ENCODE data around the gene NPY4R.
"Not testable (repeated sequence)": the region's sequence is repeated elsewhere in the genome, so short reads cannot be mapped to it uniquely, and the experiment has no call there.

DNA sequence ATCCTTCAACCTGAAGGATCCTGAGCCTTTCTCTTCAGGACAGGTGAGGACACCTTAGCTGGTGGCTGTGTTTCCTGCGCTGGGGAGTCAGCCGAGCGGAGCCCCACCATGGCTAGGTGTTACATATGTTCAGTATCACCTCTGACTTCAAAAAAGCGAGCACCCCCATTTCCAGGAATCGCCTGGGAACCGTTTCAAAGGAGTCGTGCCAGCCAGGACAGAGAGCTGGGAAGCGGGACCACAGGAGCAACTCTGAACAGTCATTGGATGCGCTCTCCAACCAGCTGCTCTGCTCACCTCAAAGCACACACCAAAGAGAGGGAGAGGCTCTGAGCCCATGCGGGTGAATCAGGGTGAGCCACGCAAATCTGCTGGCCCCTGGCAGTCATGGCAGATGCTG lies 24.5 kb upstream of the NPY4R start:
- TF ChIP-seq EZH2 (IDR thresholded peaks at IDR 0.05; ENCODE audit: insufficient read depth, poor library complexity, severe bottlenecking); EZH2phosphoT487 (IDR thresholded peaks at IDR 0.05; ENCODE audit: insufficient read depth, low read depth): not testable (repeated sequence)

Measured in GM23248 (cell line).